ENCODE results near the gene NENF. TPM values are rescaled to one million over a fixed set of nuclear protein-coding genes. Genes with fewer than 3 reads are reported as not detected.
A peak's percentile ranks its signal among the peaks of the same experiment; 100 is the strongest.
"Not testable (repeated sequence)": the region's sequence is repeated elsewhere in the genome, so short reads cannot be mapped to it uniquely, and the experiment has no call there.

Gene NENF
- total RNA-seq, 1 donor from 2014 or later: 55.7 TPM

- DNase-seq (ENCODE audit: low spot score): no peak
These were observed 26.9 kb downstream of the NENF start for GRCh38 chr1:212459656-212460055.

- DNase-seq (ENCODE audit: low spot score): no peak
These were observed 27.7 kb downstream of the NENF start for GRCh38 chr1:212460376-212460775.

GRCh38 chr1:212461916-212462660 is 29.4 kb downstream of the NENF start:
- DNase-seq (ENCODE audit: low spot score): no peak

- DNase-seq (ENCODE audit: low spot score): no peak
These were observed 31.0 kb downstream of the NENF start for GRCh38 chr1:212463565-212464285.

- DNase-seq (ENCODE audit: low spot score): no peak
These were observed 32.6 kb downstream of the NENF start for GRCh38 chr1:212465311-212465710.

GRCh38 chr1:212466437-212466836 is 33.7 kb downstream of the NENF start:
- no peak for DNase-seq (ENCODE audit: low spot score)

GRCh38 chr1:212466898-212467650 is 34.4 kb downstream of the NENF start:
- DNase-seq (ENCODE audit: low spot score): peak; percentile 61

- DNase-seq (ENCODE audit: low spot score): no peak
These were observed 35.2 kb downstream of the NENF start for GRCh38 chr1:212467843-212468482.

GRCh38 chr1:212470059-212470458 is 37.3 kb downstream of the NENF start:
- peak; percentile 84 for DNase-seq (ENCODE audit: low spot score)

- no peak for DNase-seq (ENCODE audit: low spot score)
These were observed 38.6 kb downstream of the NENF start for GRCh38 chr1:212471286-212471685.

- no peak for DNase-seq (ENCODE audit: low spot score)
These were observed 39.4 kb downstream of the NENF start for GRCh38 chr1:212471891-212472675.

GRCh38 chr1:212473729-212474128 is 41.0 kb downstream of the NENF start:
- no peak for DNase-seq (ENCODE audit: low spot score)

- DNase-seq (ENCODE audit: low spot score): no peak
These were observed 42.4 kb downstream of the NENF start for GRCh38 chr1:212475151-212475550.

GRCh38 chr1:212475831-212476230 is 43.1 kb downstream of the NENF start:
- DNase-seq (ENCODE audit: low spot score): not testable (repeated sequence)

GRCh38 chr1:212477014-212477679 is 44.4 kb downstream of the NENF start:
- peak; percentile 89 for DNase-seq (ENCODE audit: low spot score)

GRCh38 chr1:212477680-212478466 is 45.2 kb downstream of the NENF start:
- DNase-seq (ENCODE audit: low spot score): no peak

GRCh38 chr1:212478467-212479025 is 45.8 kb downstream of the NENF start:
- DNase-seq (ENCODE audit: low spot score): no peak

- DNase-seq (ENCODE audit: low spot score): no peak
These were observed 46.5 kb downstream of the NENF start for GRCh38 chr1:212479188-212479587.

- DNase-seq (ENCODE audit: low spot score): not testable (repeated sequence)
These were observed 48.2 kb downstream of the NENF start for GRCh38 chr1:212480711-212481437.

All from ureter (tissue), 1 donor.